Urothelium cell line (cell line): Measurements from ENCODE around the gene ABCC3.
A peak's percentile ranks its signal among the peaks of the same experiment; 100 is the strongest.
"Not testable (repeated sequence)": the region's sequence is repeated elsewhere in the genome, so short reads cannot be mapped to it uniquely, and the experiment has no call there.

Source experiments
- DNase-seq: peaks from one replicate; pipeline ENCODE4 v3.0.0; 2011; ENCODE audit warnings: low spot score, mixed read lengths
- FAIRE-seq: peaks from 2 replicates; lab custom pipeline; 2011; peaks lifted over from hg19 to GRCh38; lab: Jason Lieb, UNC

Gene ABCC3

GRCh38 chr17:50665838-50666237 is 31.2 kb downstream of the ABCC3 start:
- DNase-seq (no peak), FAIRE-seq (no peak)

GRCh38 chr17:50666316-50666715 is 31.6 kb downstream of the ABCC3 start:
- FAIRE-seq (no peak), DNase-seq (no peak)

- DNase-seq (no peak), FAIRE-seq (no peak)
Measured at GRCh38 chr17:50667259-50668024, 32.8 kb downstream of the ABCC3 start.

GRCh38 chr17:50668025-50668837 is 33.5 kb downstream of the ABCC3 start:
- peak; percentile 53 for DNase-seq
- FAIRE-seq: no peak

- no peak for FAIRE-seq
- DNase-seq: no peak
Measured at GRCh38 chr17:50668838-50669581, 34.3 kb downstream of the ABCC3 start.

GRCh38 chr17:50672071-50672470 is 37.4 kb downstream of the ABCC3 start:
- DNase-seq (no peak), FAIRE-seq (peak; percentile 17)

GRCh38 chr17:50672831-50673551 is 38.3 kb downstream of the ABCC3 start:
- DNase-seq (no peak), FAIRE-seq (no peak)

- DNase-seq: no peak
- FAIRE-seq: no peak
Measured at GRCh38 chr17:50675190-50675589, 40.5 kb downstream of the ABCC3 start.

- no peak for DNase-seq
- FAIRE-seq: no peak
Measured at GRCh38 chr17:50675627-50676026, 40.9 kb downstream of the ABCC3 start.

GRCh38 chr17:50676065-50676975 is 41.6 kb downstream of the ABCC3 start:
- DNase-seq: no peak
- peak; percentile 88 for FAIRE-seq

- FAIRE-seq (no peak), DNase-seq (no peak)
Measured at GRCh38 chr17:50677851-50678375, 43.2 kb downstream of the ABCC3 start.

GRCh38 chr17:50679008-50679544 is 44.4 kb downstream of the ABCC3 start:
- no peak for DNase-seq

GRCh38 chr17:50680126-50680525 is 45.4 kb downstream of the ABCC3 start:
- DNase-seq: no peak
- no peak for FAIRE-seq

More at GRCh38 chr17:50679008-50679544, 44.4 kb downstream of the ABCC3 start:
- no peak for FAIRE-seq

GRCh38 chr17:50680543-50681262 is 46.0 kb downstream of the ABCC3 start:
- FAIRE-seq, DNase-seq: not testable (repeated sequence)

- FAIRE-seq: no peak
Measured at GRCh38 chr17:50681263-50682200, 46.9 kb downstream of the ABCC3 start.

GRCh38 chr17:50682441-50682840 is 47.8 kb downstream of the ABCC3 start:
- DNase-seq: no peak
- FAIRE-seq: no peak

More at GRCh38 chr17:50681263-50682200, 46.9 kb downstream of the ABCC3 start:
- peak; percentile 62 for DNase-seq

- DNase-seq (no peak), FAIRE-seq (no peak)
Measured at GRCh38 chr17:50682938-50683337, 48.3 kb downstream of the ABCC3 start.
